Liver (tissue), 9 donors: ENCODE measurements around the gene LATS2. TPM values are rescaled to one million over a fixed set of nuclear protein-coding genes. Genes with fewer than 3 reads are reported as not detected.
"Not testable (repeated sequence)": the region's sequence is repeated elsewhere in the genome, so short reads cannot be mapped to it uniquely, and the experiment has no call there.

Experiments
- DNase-seq: peaks from one replicate; pipeline ENCODE4 v3.0.0-alpha.2; 2017; ENCODE audit warnings: low spot score
- H3K27ac ChIP-seq, 2 donors: one replicate each; pipeline ENCODE4 v1.7.0; 2013; ENCODE audit warnings: inconsistent platforms in 2 of 2, low read length in 2 of 2, control low read depth in 1 of 2, low read depth in 1 of 2, mild to moderate bottlenecking in 1 of 2
- H3K27me3 ChIP-seq, 4 donors: one replicate each; pipeline versions ENCODE4 v1.6.1 to v1.7.0; 2013; ENCODE audit warnings: low read length in 3 of 4, inconsistent platforms in 1 of 4, mild to moderate bottlenecking in 1 of 4, moderate library complexity in 1 of 4; ENCODE audit not compliant: control insufficient read depth in 4 of 4, insufficient read depth in 4 of 4
- H3K36me3 ChIP-seq, 4 donors: one replicate each; pipeline versions ENCODE4 v1.6.1 to v1.7.0; 2013; ENCODE audit warnings: low read length in 3 of 4, mild to moderate bottlenecking in 3 of 4, low read depth in 1 of 4, moderate library complexity in 1 of 4; ENCODE audit not compliant: control insufficient read depth in 4 of 4, insufficient read depth in 3 of 4
- H3K4me1 ChIP-seq, 4 donors: one replicate each; pipeline versions ENCODE4 v1.6.1 to v1.7.0; 2013; ENCODE audit warnings: low read length in 3 of 4, mild to moderate bottlenecking in 3 of 4, moderate library complexity in 1 of 4; ENCODE audit not compliant: control insufficient read depth in 4 of 4, insufficient read depth in 4 of 4
- H3K4me3 ChIP-seq, 3 donors: one replicate each; pipeline versions ENCODE4 v1.6.1 to v1.7.0; 2013; ENCODE audit warnings: low read length in 3 of 3, control low read depth in 1 of 3, low read depth in 1 of 3, mild to moderate bottlenecking in 1 of 3
- H3K9ac ChIP-seq, 2 donors: one replicate each; pipeline ENCODE4 v1.7.0; 2013; ENCODE audit warnings: low read length in 2 of 2, mild to moderate bottlenecking in 2 of 2, moderate library complexity in 2 of 2, control low read depth in 1 of 2, low read depth in 1 of 2
- H3K9me3 ChIP-seq, 4 donors: one replicate each; pipeline versions ENCODE4 v1.6.1 to v1.7.0; 2013; ENCODE audit warnings: low read length in 3 of 4; ENCODE audit not compliant: control insufficient read depth in 4 of 4
- ATF3 ChIP-seq: IDR thresholded peaks from 2 replicates; pipeline ENCODE4 v1.6.1; 2016; ENCODE audit warnings: antibody characterized with exemption
- EGR1 ChIP-seq, 2 donors: IDR thresholded peaks; 2 replicates each; pipeline ENCODE4 v1.6.1; 2016 to 2018; ENCODE audit warnings: antibody characterized with exemption in 2 of 2, low read depth in 2 of 2
- FOXA1 ChIP-seq: IDR thresholded peaks from 2 replicates; pipeline ENCODE4 v1.6.1; 2016; ENCODE audit warnings: antibody characterized with exemption
- FOXA2 ChIP-seq: IDR thresholded peaks from 2 replicates; pipeline ENCODE4 v1.6.1; 2016; ENCODE audit warnings: antibody characterized with exemption
- GABPA ChIP-seq, 2 donors: IDR thresholded peaks in 1 of 2; conservative IDR thresholded peaks in 1 of 2; 2 replicates each; pipeline ENCODE4 v1.6.1; 2016; ENCODE audit warnings: antibody characterized with exemption in 2 of 2, mild to moderate bottlenecking in 1 of 2, moderate library complexity in 1 of 2
- HNF4A ChIP-seq, 2 donors: conservative IDR thresholded peaks; 2 replicates each; pipeline ENCODE4 v1.6.1; 2016; ENCODE audit warnings: antibody characterized with exemption in 2 of 2, mild to moderate bottlenecking in 2 of 2
- HNF4G ChIP-seq: IDR thresholded peaks from 2 replicates; pipeline ENCODE4 v1.6.1; 2016; ENCODE audit warnings: antibody characterized with exemption
- JUND ChIP-seq, 2 donors: IDR thresholded peaks; 2 replicates each; pipeline ENCODE4 v1.6.1; 2016; ENCODE audit warnings: antibody characterized with exemption in 2 of 2
- MAX ChIP-seq: IDR thresholded peaks from 2 replicates; pipeline ENCODE4 v1.6.1; 2016; ENCODE audit warnings: antibody characterized with exemption
- NR2F2 ChIP-seq: IDR thresholded peaks from 2 replicates; pipeline ENCODE4 v1.6.1; 2016; ENCODE audit warnings: antibody characterized with exemption
- RAD21 ChIP-seq, 2 donors: IDR thresholded peaks; 2 replicates each; pipeline ENCODE4 v1.6.1; 2016; ENCODE audit warnings: antibody characterized with exemption in 2 of 2, mild to moderate bottlenecking in 2 of 2
- REST ChIP-seq: IDR thresholded peaks from 2 replicates; pipeline ENCODE4 v1.6.1; 2016; ENCODE audit warnings: antibody characterized with exemption, mild to moderate bottlenecking
- RXRA ChIP-seq, 2 donors: IDR thresholded peaks; 2 replicates each; pipeline ENCODE4 v1.6.1; 2017 to 2018; ENCODE audit warnings: antibody characterized with exemption in 2 of 2, mild to moderate bottlenecking in 1 of 2
- SP1 ChIP-seq: IDR thresholded peaks from 2 replicates; pipeline ENCODE4 v1.6.1; 2018; ENCODE audit warnings: antibody characterized with exemption, mild to moderate bottlenecking
- TAF1 ChIP-seq: conservative IDR thresholded peaks from 2 replicates; pipeline ENCODE4 v1.6.1; 2016; ENCODE audit warnings: antibody characterized with exemption, mild to moderate bottlenecking
- YY1 ChIP-seq: IDR thresholded peaks from 2 replicates; pipeline ENCODE4 v1.6.1; 2016; ENCODE audit warnings: antibody characterized with exemption, mild to moderate bottlenecking
- ZBTB33 ChIP-seq: IDR thresholded peaks from 2 replicates; pipeline ENCODE4 v1.6.1; 2016; ENCODE audit warnings: antibody characterized with exemption
- WGBS: extraction: QIAGEN DNeasy Blood & Tissue Kit; methylation state at CpG from one replicate; pipeline ENCODE4 v1.1.7; 2013; 5-methylcytosine and 5-hydroxymethylcytosine counted together
- polyA plus RNA-seq, 2 donors: library from polyadenylated mRNA; stranded (reverse) in 1 of 2; unstranded in 1 of 2; fragments of 200-250 nt in 1 of 2; fragments of >200 nt in 1 of 2; fragmentation: Nextera tagmentation in 1 of 2; extraction: Ambion mirVana in 1 of 2; gene quantifications; one replicate each; pipeline versions ENCODE4 v1.2.1 to v1.2.3, GENCODE V29; 2013 to 2015
- total RNA-seq, 2 donors: library from RNA; depleted of rRNA; stranded (reverse); fragments of >200 nt; gene quantifications; one replicate each; pipeline ENCODE4 v1.2.3, GENCODE V29; 2014
- donor health status: healthy.
- donor health status: healthy.
- donor health status: healthy.
- donor health status: healthy.
- donor health status: healthy.

LATS2 gene
- total and polyA plus RNA-seq, 4 donors = 1.6 to 7.0 (median 4.4) TPM

GRCh38 chr13:20964904-20965303 lies 96.5 kb downstream of the LATS2 start:
- Histone ChIP-seq H3K27me3 (no peaks in the 10 kb centered on the region), H3K27ac (no peak overlapping the region), H3K4me3 (no peak overlapping the region), H3K4me1 (peaks cover 0 to 3% (median 0%) of the 10 kb centered on the region in 4 donors), H3K9me3 (no peaks in the 10 kb centered on the region), H3K9ac (no peak overlapping the region), H3K36me3 (no peaks in the 10 kb centered on the region)
- WGBS = 94% methylated on average over 3 of the region's 3 CpGs
- no peak for DNase-seq
- TF ChIP-seq TAF1 (no peak), NR2F2 (no peak), YY1 (no peak), RAD21 (IDR thresholded peaks at IDR 0.05) (no peak), GABPA (IDR thresholded peaks at IDR 0.05 in 1 of 2, conservative IDR thresholded peaks at IDR 0.05 in 1 of 2) (no peak), FOXA1 (no peak), MAX (no peak), REST (no peak), HNF4A (conservative IDR thresholded peaks at IDR 0.05) (no peak), RXRA (IDR thresholded peaks at IDR 0.05) (no peak), JUND (IDR thresholded peaks at IDR 0.05) (no peak), HNF4G (no peak), ATF3 (no peak), FOXA2 (no peak), SP1 (no peak), EGR1 (IDR thresholded peaks at IDR 0.05; ENCODE audit: low read depth in 2 of 2) (no peak)

GRCh38 chr13:20961663-20962062 lies 99.7 kb downstream of the LATS2 start:
- DNase-seq = not testable (repeated sequence)

GRCh38 chr13:20960663-20961309 lies 100.6 kb downstream of the LATS2 start:
- Histone ChIP-seq H3K4me3 (no peak overlapping the region), H3K9ac (no peak overlapping the region), H3K9me3 (no peaks in the 10 kb centered on the region), H3K27ac (no peak overlapping the region), H3K27me3 (no peaks in the 10 kb centered on the region), H3K36me3 (no peaks in the 10 kb centered on the region), H3K4me1 (peaks cover 0 to 3% (median 0%) of the 10 kb centered on the region in 4 donors)
- DNase-seq = no peak
- 27% methylated on average over 14 of the region's 14 CpGs for WGBS
- TF ChIP-seq HNF4A (conservative IDR thresholded peaks at IDR 0.05) (no peak), JUND (IDR thresholded peaks at IDR 0.05) (no peak), RXRA (IDR thresholded peaks at IDR 0.05) (no peak), NR2F2 (no peak), FOXA2 (no peak), YY1 (no peak), SP1 (no peak), TAF1 (no peak), FOXA1 (no peak), HNF4G (no peak), ATF3 (no peak), ZBTB33 (no peak), RAD21 (IDR thresholded peaks at IDR 0.05) (no peak), REST (no peak), GABPA (IDR thresholded peaks at IDR 0.05 in 1 of 2, conservative IDR thresholded peaks at IDR 0.05 in 1 of 2) (no peak)

More at GRCh38 chr13:20961663-20962062, 99.7 kb downstream of the LATS2 start:
- not testable (repeated sequence) for H3K4me3 ChIP-seq, H3K27me3 ChIP-seq, H3K9ac ChIP-seq, H3K36me3 ChIP-seq, H3K9me3 ChIP-seq, H3K4me1 ChIP-seq, H3K27ac ChIP-seq
- WGBS = 94% methylated on average over 10 of the region's 10 CpGs
